HepG2 (cell line): ENCODE measurements around the gene TCF25. TPM values are rescaled to one million over a fixed set of nuclear protein-coding genes. Genes with fewer than 3 reads are reported as not detected.

Source experiments
- ATF4 ChIP-seq, 2 experiments: fragments of 450-650 bp in 1 of 2; sonication (generic) in 1 of 2; formaldehyde crosslinking; IDR thresholded peaks; 2 replicates each; pipeline versions ENCODE4 v1.5.0 to v1.8.0; 2020 to 2022; ENCODE audit warnings: mild to moderate bottlenecking in 1 of 2, missing genetic modification reagents in 1 of 2
- CENPBD1 ChIP-seq: sonication (generic); formaldehyde crosslinking; IDR thresholded peaks from 2 replicates; pipeline ENCODE4 v1.8.0; 2022; ENCODE audit warnings: missing genetic modification reagents, low read depth, mild to moderate bottlenecking, borderline replicate concordance
- GFI1 ChIP-seq: sonication (generic); formaldehyde crosslinking; IDR thresholded peaks from 2 replicates; pipeline ENCODE4 v1.5.0; 2020; ENCODE audit warnings: missing genetic modification reagents, mild to moderate bottlenecking, borderline replicate concordance
- GMEB1 ChIP-seq: sonication (generic); formaldehyde crosslinking; IDR thresholded peaks from 2 replicates; pipeline ENCODE4 v1.5.1; 2020; ENCODE audit warnings: missing genetic modification reagents, mild to moderate bottlenecking, borderline replicate concordance
- ISL2 ChIP-seq: sonication (generic); formaldehyde crosslinking; IDR thresholded peaks from 2 replicates; pipeline ENCODE4 v1.5.0; 2020; ENCODE audit warnings: missing genetic modification reagents
- KAT7 ChIP-seq: IDR thresholded peaks from 2 replicates; pipeline ENCODE4 v1.6.1; 2018; ENCODE audit warnings: borderline replicate concordance, missing compliant biosample characterization
- KLF12 ChIP-seq: sonication (generic); formaldehyde crosslinking; IDR thresholded peaks from 2 replicates; pipeline ENCODE4 v1.4.0; 2020; ENCODE audit warnings: missing genetic modification reagents, borderline replicate concordance
- TAF15 ChIP-seq: fragments of 200-400 bp; formaldehyde crosslinking; IDR thresholded peaks from one replicate; pipeline ENCODE4 v1.6.1; 2018; ENCODE audit warnings: mild to moderate bottlenecking, low read depth, low read length; ENCODE audit not compliant: poor library complexity, severe bottlenecking
- TARDBP ChIP-seq: sonication (generic); formaldehyde crosslinking; IDR thresholded peaks from 2 replicates; pipeline ENCODE4 v1.8.0; 2022; ENCODE audit warnings: mild to moderate bottlenecking, missing genetic modification reagents
- TFE3 ChIP-seq: IDR thresholded peaks from 2 replicates; pipeline ENCODE4 v1.6.1; 2016
- THAP9 ChIP-seq: sonication (generic); formaldehyde crosslinking; IDR thresholded peaks from 2 replicates; pipeline ENCODE4; 2020; ENCODE audit warnings: missing genetic modification reagents, mild to moderate bottlenecking, borderline replicate concordance
- TMF1 ChIP-seq: sonication (generic); formaldehyde crosslinking; IDR thresholded peaks from 2 replicates; pipeline ENCODE4 v1.8.1; 2022; ENCODE audit warnings: low read depth, missing genetic modification reagents
- ZBTB38 ChIP-seq: sonication (generic); formaldehyde crosslinking; IDR thresholded peaks from 2 replicates; pipeline ENCODE4 v1.5.1; 2020; ENCODE audit warnings: mild to moderate bottlenecking, missing genetic modification reagents
- ZBTB44 ChIP-seq: sonication (generic); formaldehyde crosslinking; IDR thresholded peaks from 2 replicates; pipeline ENCODE4 v1.4.0; 2020; ENCODE audit warnings: missing genetic modification reagents
- ZNF138 ChIP-seq: sonication (generic); formaldehyde crosslinking; IDR thresholded peaks from 2 replicates; pipeline ENCODE4 v1.5.0; 2020; ENCODE audit warnings: mild to moderate bottlenecking, low read depth, missing genetic modification reagents
- ZNF598 ChIP-seq: sonication (generic); formaldehyde crosslinking; IDR thresholded peaks from 2 replicates; pipeline ENCODE4 v1.5.1; 2020; ENCODE audit warnings: mild to moderate bottlenecking, missing genetic modification reagents, borderline replicate concordance
- ZNF605 ChIP-seq: sonication (generic); formaldehyde crosslinking; IDR thresholded peaks from 2 replicates; pipeline ENCODE4 v1.8.0; 2022; ENCODE audit warnings: mild to moderate bottlenecking, missing genetic modification reagents
- ZNF737 ChIP-seq: sonication (generic); formaldehyde crosslinking; IDR thresholded peaks from 2 replicates; pipeline ENCODE4 v1.5.0; 2020; ENCODE audit warnings: missing genetic modification reagents, mild to moderate bottlenecking, borderline replicate concordance
- ZNF740 ChIP-seq: sonication (generic); formaldehyde crosslinking; IDR thresholded peaks from 2 replicates; pipeline ENCODE4 v1.4.0; 2020; ENCODE audit warnings: missing genetic modification reagents
- polyA plus RNA-seq, 8 experiments: library from polyadenylated mRNA; depleted of rRNA in 3 of 8; stranded (reverse) in 7 of 8; unstranded in 1 of 8; fragments of >200 nt; fragmentation: Illumina TruSeq in 4 of 8; extraction: Trizol in 4 of 8; gene quantifications; 2 replicates each; pipeline versions ENCODE4 v1.2.1 to v1.2.3, GENCODE V29; 2011 to 2016; ENCODE audit warnings: low read depth in 4 of 8, missing spikeins in 1 of 8, mixed read lengths in 1 of 8; ENCODE audit not compliant: insufficient read depth in 1 of 8
- total RNA-seq, 5 experiments: library from RNA; depleted of rRNA; stranded (reverse); fragments of >200 nt; fragmentation: Illumina TruSeq; extraction: Trizol; gene quantifications; 2 replicates each; pipeline ENCODE4 v1.2.3, GENCODE V29; 2016; ENCODE audit warnings: low read depth in 1 of 5

The TCF25 gene
- total and polyA plus RNA-seq, 2 of the 13 experiments (the other 11 are each of a cell fraction or from before 2014, with no cell fraction given): 138 to 206 TPM

GRCh38 chr16:89922477-89922883 lies 49.1 kb downstream of the TCF25 start (continued):
- no peak for TF ChIP-seq CENPBD1 (CRISPR knock-in tag)
- TF ChIP-seq KAT7: peak; percentile 7; the same call in 1 of the 2 replicates
- peak; percentile 5; the same call in 1 of the 2 replicates for TF ChIP-seq ZNF740
- TF ChIP-seq TARDBP (CRISPR knock-in tag): 0 out of 2 replicates have a peak, but pooled peaks have one; percentile 0
- no peak for TF ChIP-seq ISL2 (CRISPR knock-in tag)
- TF ChIP-seq THAP9 (CRISPR knock-in tag): 0 out of 2 replicates have a peak, but pooled peaks have one; percentile 56
- 0 out of 2 replicates have a peak, but pooled peaks have one; percentile 4 for TF ChIP-seq ZBTB38 (CRISPR knock-in tag)
- TF ChIP-seq ZNF138 (CRISPR knock-in tag): 0 out of 2 replicates have a peak, but pooled peaks have one; percentile 17
- no peak; a peak in 1 of 4 replicates for TF ChIP-seq ATF4 (CRISPR knock-in tag; IDR thresholded peaks at IDR 0.05)
- no peak for TF ChIP-seq TAF15
- TF ChIP-seq ZBTB44 (CRISPR knock-in tag): no peak
- TF ChIP-seq ZNF737 (CRISPR knock-in tag): no peak
- TF ChIP-seq GFI1 (CRISPR knock-in tag): no peak; the same call in 1 of the 2 replicates
- 0 out of 2 replicates have a peak, but pooled peaks have one; percentile 64 for TF ChIP-seq ZNF605
- no peak for TF ChIP-seq TMF1 (CRISPR knock-in tag)
- peak; percentile 27; the same call in 1 of the 2 replicates for TF ChIP-seq KLF12 (CRISPR knock-in tag)
- no peak for TF ChIP-seq ZNF598 (CRISPR knock-in tag)
- no peak for TF ChIP-seq GMEB1 (CRISPR knock-in tag)
- TF ChIP-seq TFE3 (CRISPR knock-in tag): peak; percentile 53; the same call in 1 of the 2 replicates
